WTC11 (cell line): Measurements from ENCODE around the gene DUOX1. TPM values are rescaled to one million over a fixed set of nuclear protein-coding genes. Genes with fewer than 3 reads are reported as not detected.

ENCODE experiments used
- ATF2 ChIP-seq: sonication (generic); formaldehyde crosslinking; IDR thresholded peaks from 2 replicates; pipeline ENCODE4 v1.8.1; 2022; ENCODE audit warnings: low read depth, missing genetic modification reagents, borderline replicate concordance
- CBFB ChIP-seq: sonication (generic); formaldehyde crosslinking; IDR thresholded peaks from 2 replicates; pipeline ENCODE4 v1.8.1; 2022; ENCODE audit warnings: mild to moderate bottlenecking, low read depth, missing genetic modification reagents
- GTF2I ChIP-seq: fragments of 250-450 bp; sonication (Bioruptor Pico); conservative IDR thresholded peaks from 2 replicates; pipeline ENCODE4 v1.4.0; 2021; ENCODE audit warnings: mild to moderate bottlenecking
- JAZF1 ChIP-seq: fragments of 250-450 bp; sonication (Bioruptor Pico); IDR thresholded peaks from 2 replicates; pipeline ENCODE4 v1.9.0; 2021; ENCODE audit warnings: moderate library complexity, mild to moderate bottlenecking, inconsistent platforms
- JUN ChIP-seq: sonication (generic); formaldehyde crosslinking; IDR thresholded peaks from 2 replicates; pipeline ENCODE4 v1.8.0; 2023; ENCODE audit warnings: mild to moderate bottlenecking, missing genetic modification reagents
- TEAD1 ChIP-seq: sonication (generic); formaldehyde crosslinking; IDR thresholded peaks from 2 replicates; pipeline ENCODE4 v1.8.0; 2022; ENCODE audit warnings: mild to moderate bottlenecking, missing genetic modification reagents
- TP53 ChIP-seq: sonication (generic); formaldehyde crosslinking; IDR thresholded peaks from 2 replicates; pipeline ENCODE4 v1.8.1; 2023; ENCODE audit warnings: mild to moderate bottlenecking, missing genetic modification reagents
- ZBTB43 ChIP-seq: sonication (generic); formaldehyde crosslinking; IDR thresholded peaks from 2 replicates; pipeline ENCODE4 v1.8.1; 2023; ENCODE audit warnings: mild to moderate bottlenecking, missing genetic modification reagents
- ZNF281 ChIP-seq: sonication (generic); formaldehyde crosslinking; IDR thresholded peaks from 2 replicates; pipeline ENCODE4 v1.8.0; 2023; ENCODE audit warnings: mild to moderate bottlenecking, missing genetic modification reagents
- ZNF532 ChIP-seq: fragments of 250-450 bp; sonication (Bioruptor Pico); IDR thresholded peaks from 2 replicates; pipeline ENCODE4 v1.9.0; 2021; ENCODE audit warnings: mild to moderate bottlenecking, borderline replicate concordance
- total RNA-seq: library from RNA; stranded (reverse); gene quantifications from 3 replicates; pipeline ENCODE4 v1.2.3, GENCODE V29; 2021
- TF ChIP-seq, protein P1 (sequence below): sonication (generic); formaldehyde crosslinking; IDR thresholded peaks from 2 replicates; pipeline ENCODE4 v1.8.1; 2023; ENCODE audit warnings: mild to moderate bottlenecking, missing genetic modification reagents, borderline replicate concordance
- TF ChIP-seq, protein P2 (sequence below): sonication (generic); formaldehyde crosslinking; IDR thresholded peaks from 2 replicates; pipeline ENCODE4 v1.8.0; 2023; ENCODE audit warnings: missing genetic modification reagents, mild to moderate bottlenecking, borderline replicate concordance
- TF ChIP-seq, protein P3 (sequence below): sonication (generic); formaldehyde crosslinking; IDR thresholded peaks from 2 replicates; pipeline ENCODE4 v1.8.1; 2023; ENCODE audit warnings: mild to moderate bottlenecking, moderate library complexity, missing genetic modification reagents
- TF ChIP-seq, protein P4 (sequence below): sonication (generic); formaldehyde crosslinking; IDR thresholded peaks from 2 replicates; pipeline ENCODE4 v1.8.1; 2023; ENCODE audit warnings: mild to moderate bottlenecking, missing genetic modification reagents, moderate library complexity

The DUOX1 gene
- total RNA-seq, 1 experiment from 2014 or later: 1.3 TPM

DNA sequence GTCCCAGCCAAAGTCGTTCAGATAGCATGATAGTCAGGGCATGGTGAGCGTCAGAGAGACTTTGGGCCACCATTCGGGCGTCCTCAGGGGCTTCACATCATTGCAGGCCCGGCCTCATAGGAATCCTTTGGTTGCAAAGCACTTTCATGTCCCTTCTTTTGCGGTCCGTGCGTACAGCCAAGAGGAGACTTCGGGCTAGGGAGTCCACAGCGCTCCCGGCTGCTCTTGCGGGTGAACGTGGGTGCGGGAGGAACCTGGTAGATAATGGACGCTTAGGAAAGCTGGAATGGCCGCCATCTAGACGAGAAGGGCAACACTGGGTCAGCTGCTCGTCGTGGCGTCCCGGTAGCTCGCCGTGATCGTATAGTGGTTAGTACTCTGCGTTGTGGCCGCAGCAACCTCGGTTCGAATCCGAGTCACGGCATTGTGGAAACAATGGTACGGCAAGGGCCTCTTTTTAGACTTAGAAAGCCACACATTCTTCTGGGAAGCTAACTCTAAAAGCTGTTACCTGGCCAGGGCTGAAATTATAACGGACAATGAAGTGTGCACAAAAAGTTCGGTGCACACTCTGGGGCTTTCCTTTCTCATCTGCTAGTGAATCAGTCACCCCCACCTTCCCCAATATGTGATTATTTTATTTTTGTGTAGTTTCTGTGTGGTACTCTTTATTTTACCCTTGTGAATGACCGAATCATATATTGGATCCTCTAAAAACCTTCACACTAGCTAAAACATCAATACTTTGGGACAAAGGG lies 71.2 kb downstream of the DUOX1 start (continued):
- no peak for TF ChIP-seq ATF2 (CRISPR knock-in tag)
- TF ChIP-seq ZNF532 (CRISPR knock-in tag): no peak
- TF ChIP-seq, protein P1, sequence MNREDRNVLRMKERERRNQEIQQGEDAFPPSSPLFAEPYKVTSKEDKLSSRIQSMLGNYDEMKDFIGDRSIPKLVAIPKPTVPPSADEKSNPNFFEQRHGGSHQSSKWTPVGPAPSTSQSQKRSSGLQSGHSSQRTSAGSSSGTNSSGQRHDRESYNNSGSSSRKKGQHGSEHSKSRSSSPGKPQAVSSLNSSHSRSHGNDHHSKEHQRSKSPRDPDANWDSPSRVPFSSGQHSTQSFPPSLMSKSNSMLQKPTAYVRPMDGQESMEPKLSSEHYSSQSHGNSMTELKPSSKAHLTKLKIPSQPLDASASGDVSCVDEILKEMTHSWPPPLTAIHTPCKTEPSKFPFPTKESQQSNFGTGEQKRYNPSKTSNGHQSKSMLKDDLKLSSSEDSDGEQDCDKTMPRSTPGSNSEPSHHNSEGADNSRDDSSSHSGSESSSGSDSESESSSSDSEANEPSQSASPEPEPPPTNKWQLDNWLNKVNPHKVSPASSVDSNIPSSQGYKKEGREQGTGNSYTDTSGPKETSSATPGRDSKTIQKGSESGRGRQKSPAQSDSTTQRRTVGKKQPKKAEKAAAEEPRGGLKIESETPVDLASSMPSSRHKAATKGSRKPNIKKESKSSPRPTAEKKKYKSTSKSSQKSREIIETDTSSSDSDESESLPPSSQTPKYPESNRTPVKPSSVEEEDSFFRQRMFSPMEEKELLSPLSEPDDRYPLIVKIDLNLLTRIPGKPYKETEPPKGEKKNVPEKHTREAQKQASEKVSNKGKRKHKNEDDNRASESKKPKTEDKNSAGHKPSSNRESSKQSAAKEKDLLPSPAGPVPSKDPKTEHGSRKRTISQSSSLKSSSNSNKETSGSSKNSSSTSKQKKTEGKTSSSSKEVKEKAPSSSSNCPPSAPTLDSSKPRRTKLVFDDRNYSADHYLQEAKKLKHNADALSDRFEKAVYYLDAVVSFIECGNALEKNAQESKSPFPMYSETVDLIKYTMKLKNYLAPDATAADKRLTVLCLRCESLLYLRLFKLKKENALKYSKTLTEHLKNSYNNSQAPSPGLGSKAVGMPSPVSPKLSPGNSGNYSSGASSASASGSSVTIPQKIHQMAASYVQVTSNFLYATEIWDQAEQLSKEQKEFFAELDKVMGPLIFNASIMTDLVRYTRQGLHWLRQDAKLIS (CRISPR knock-in tag): no peak
- TF ChIP-seq CBFB (CRISPR knock-in tag): no peak
- TF ChIP-seq, protein P2, sequence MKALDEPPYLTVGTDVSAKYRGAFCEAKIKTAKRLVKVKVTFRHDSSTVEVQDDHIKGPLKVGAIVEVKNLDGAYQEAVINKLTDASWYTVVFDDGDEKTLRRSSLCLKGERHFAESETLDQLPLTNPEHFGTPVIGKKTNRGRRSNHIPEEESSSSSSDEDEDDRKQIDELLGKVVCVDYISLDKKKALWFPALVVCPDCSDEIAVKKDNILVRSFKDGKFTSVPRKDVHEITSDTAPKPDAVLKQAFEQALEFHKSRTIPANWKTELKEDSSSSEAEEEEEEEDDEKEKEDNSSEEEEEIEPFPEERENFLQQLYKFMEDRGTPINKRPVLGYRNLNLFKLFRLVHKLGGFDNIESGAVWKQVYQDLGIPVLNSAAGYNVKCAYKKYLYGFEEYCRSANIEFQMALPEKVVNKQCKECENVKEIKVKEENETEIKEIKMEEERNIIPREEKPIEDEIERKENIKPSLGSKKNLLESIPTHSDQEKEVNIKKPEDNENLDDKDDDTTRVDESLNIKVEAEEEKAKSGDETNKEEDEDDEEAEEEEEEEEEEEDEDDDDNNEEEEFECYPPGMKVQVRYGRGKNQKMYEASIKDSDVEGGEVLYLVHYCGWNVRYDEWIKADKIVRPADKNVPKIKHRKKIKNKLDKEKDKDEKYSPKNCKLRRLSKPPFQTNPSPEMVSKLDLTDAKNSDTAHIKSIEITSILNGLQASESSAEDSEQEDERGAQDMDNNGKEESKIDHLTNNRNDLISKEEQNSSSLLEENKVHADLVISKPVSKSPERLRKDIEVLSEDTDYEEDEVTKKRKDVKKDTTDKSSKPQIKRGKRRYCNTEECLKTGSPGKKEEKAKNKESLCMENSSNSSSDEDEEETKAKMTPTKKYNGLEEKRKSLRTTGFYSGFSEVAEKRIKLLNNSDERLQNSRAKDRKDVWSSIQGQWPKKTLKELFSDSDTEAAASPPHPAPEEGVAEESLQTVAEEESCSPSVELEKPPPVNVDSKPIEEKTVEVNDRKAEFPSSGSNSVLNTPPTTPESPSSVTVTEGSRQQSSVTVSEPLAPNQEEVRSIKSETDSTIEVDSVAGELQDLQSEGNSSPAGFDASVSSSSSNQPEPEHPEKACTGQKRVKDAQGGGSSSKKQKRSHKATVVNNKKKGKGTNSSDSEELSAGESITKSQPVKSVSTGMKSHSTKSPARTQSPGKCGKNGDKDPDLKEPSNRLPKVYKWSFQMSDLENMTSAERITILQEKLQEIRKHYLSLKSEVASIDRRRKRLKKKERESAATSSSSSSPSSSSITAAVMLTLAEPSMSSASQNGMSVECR (CRISPR knock-in tag): no peak
- TF ChIP-seq, protein P3, sequence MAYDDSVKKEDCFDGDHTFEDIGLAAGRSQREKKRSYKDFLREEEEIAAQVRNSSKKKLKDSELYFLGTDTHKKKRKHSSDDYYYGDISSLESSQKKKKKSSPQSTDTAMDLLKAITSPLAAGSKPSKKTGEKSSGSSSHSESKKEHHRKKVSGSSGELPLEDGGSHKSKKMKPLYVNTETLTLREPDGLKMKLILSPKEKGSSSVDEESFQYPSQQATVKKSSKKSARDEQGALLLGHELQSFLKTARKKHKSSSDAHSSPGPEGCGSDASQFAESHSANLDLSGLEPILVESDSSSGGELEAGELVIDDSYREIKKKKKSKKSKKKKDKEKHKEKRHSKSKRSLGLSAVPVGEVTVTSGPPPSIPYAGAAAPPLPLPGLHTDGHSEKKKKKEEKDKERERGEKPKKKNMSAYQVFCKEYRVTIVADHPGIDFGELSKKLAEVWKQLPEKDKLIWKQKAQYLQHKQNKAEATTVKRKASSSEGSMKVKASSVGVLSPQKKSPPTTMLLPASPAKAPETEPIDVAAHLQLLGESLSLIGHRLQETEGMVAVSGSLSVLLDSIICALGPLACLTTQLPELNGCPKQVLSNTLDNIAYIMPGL: peak; percentile 86; the same call in 1 of the 2 replicates
- peak; percentile 62; the same call in 1 of the 2 replicates for TF ChIP-seq TEAD1 (CRISPR knock-in tag)
- no peak for TF ChIP-seq TP53 (CRISPR knock-in tag)
- no peak for TF ChIP-seq JAZF1
- no peak for TF ChIP-seq GTF2I (CRISPR knock-in tag)
- no peak for TF ChIP-seq ZNF281 (CRISPR knock-in tag)
- TF ChIP-seq, protein P4, sequence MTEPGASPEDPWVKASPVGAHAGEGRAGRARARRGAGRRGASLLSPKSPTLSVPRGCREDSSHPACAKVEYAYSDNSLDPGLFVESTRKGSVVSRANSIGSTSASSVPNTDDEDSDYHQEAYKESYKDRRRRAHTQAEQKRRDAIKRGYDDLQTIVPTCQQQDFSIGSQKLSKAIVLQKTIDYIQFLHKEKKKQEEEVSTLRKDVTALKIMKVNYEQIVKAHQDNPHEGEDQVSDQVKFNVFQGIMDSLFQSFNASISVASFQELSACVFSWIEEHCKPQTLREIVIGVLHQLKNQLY: no peak
- TF ChIP-seq ZBTB43: no peak
- peak; percentile 75; the same call in 1 of the 2 replicates for TF ChIP-seq JUN (CRISPR knock-in tag)
